ENCODE measurements around the gene YPEL1.

The YPEL1 gene

DNA sequence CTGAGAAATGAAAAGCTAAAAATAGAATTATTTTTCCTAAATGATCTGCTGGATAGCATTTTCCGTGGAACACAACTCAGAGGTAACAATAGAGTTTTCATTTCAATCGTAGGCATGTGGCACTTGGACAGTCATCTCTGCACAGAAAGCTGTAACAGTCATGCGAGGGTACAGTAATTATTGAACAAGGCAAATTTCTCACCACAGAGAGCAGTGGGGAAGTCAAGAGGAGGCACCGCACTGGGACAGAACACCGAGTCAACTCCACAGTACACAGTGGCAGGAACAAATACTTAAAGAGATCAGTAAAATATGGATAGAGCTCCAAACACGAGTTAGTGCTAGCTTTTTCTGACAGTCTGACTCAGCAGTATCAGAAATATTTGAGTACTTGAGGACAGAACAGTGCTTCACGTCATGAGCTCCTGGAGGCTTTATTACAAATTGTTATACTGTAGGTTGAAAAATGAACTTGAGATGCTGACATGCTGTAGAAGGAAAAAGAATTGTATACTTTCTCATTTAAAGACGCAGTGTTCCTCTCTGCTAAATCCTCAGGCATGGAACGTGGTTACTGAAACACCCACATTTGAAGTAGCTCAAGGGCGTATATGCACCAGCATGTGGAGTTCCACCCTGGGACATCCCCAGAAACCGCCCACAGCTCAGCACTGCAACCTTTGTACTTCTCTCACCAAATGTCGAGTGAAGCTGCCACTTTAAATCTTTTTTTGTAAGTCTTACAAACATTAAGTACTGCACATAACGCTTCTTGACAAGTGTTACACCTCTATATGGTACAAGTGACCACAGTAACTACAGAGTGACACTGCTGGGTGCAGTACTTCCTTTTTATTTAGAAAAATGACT lies 27.4 kb upstream of the YPEL1 start:
- Histone ChIP-seq H3K79me2 (ENCODE audit: insufficient read depth, low read length) (no peaks in the 10 kb centered on the region), H3K9me3 (ENCODE audit: low read length) (no peaks in the 10 kb centered on the region), H3F3A (ENCODE audit: insufficient read depth, low read length) (no peaks in the 10 kb centered on the region), H3K27me3 (ENCODE audit: insufficient read depth, low read length) (no peaks in the 10 kb centered on the region), H3K9me2 (ENCODE audit: low read depth, low read length) (no peaks in the 10 kb centered on the region), H3K9ac (ENCODE audit: low read length) (no peak overlapping the region), H3K27ac (ENCODE audit: low read depth, low read length, poor library complexity, severe bottlenecking) (peak overlapping the region; percentile 13), H3K36me3 (ENCODE audit: insufficient read depth, low read length) (peaks cover 77% of the 10 kb centered on the region), H4K20me1 (ENCODE audit: insufficient read depth, low read length) (no peaks in the 10 kb centered on the region), H2AFZ (ENCODE audit: low read length) (no peak overlapping the region), H3K4me1 (ENCODE audit: insufficient read depth, low read length, severe bottlenecking) (peaks cover 25% of the 10 kb centered on the region), H3K4me3 (ENCODE audit: low read depth, low read length, poor library complexity, severe bottlenecking) (no peak overlapping the region), H3K4me2 (ENCODE audit: low read length) (no peak overlapping the region)
- no peak for TF ChIP-seq EZH2 (IDR thresholded peaks at IDR 0.05; ENCODE audit: borderline replicate concordance, low read length)
- TF ChIP-seq, protein P1, sequence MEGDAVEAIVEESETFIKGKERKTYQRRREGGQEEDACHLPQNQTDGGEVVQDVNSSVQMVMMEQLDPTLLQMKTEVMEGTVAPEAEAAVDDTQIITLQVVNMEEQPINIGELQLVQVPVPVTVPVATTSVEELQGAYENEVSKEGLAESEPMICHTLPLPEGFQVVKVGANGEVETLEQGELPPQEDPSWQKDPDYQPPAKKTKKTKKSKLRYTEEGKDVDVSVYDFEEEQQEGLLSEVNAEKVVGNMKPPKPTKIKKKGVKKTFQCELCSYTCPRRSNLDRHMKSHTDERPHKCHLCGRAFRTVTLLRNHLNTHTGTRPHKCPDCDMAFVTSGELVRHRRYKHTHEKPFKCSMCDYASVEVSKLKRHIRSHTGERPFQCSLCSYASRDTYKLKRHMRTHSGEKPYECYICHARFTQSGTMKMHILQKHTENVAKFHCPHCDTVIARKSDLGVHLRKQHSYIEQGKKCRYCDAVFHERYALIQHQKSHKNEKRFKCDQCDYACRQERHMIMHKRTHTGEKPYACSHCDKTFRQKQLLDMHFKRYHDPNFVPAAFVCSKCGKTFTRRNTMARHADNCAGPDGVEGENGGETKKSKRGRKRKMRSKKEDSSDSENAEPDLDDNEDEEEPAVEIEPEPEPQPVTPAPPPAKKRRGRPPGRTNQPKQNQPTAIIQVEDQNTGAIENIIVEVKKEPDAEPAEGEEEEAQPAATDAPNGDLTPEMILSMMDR (IDR thresholded peaks at IDR 0.05; ENCODE audit: low read length), result no peak

DNA sequence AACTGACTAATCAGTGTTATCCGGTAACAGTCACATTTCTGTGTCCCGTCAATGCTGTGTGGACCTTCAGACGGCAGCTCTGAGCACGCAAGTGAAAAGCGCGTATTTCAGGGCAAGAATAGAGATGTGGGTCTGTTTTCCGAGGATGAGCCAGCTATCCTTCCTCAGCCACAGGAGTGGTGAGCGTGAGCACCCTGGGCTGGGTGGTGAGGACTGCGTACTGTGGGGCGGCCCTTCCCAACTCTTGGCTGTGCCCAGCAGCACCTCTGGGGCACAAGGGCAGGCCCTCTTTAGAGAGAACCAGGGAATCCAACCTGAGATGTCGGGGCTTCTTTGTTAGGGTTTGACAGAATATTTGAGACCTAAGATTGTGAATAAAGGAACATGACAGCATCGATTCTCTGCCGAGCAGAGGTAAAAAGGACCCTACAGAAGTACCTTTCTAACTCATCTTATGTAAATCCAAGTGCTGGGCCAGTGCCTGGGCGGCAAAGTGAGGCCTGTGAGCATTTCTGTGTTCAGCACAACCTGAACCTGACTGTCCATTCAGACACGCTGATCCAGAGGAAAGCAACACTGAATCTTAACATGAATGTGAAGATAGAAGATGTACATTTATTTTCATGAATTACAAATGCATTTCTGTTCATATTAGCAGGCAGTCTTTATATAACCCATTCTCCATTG lies 26.5 kb upstream of the YPEL1 start:
- H3K4me1 ChIP-seq (ENCODE audit: insufficient read depth, low read length, severe bottlenecking), result peaks cover 25% of the 10 kb centered on the region
- no peak overlapping the region for H2AFZ ChIP-seq (ENCODE audit: low read length)
- H3K9me2 ChIP-seq (ENCODE audit: low read depth, low read length), result no peaks in the 10 kb centered on the region
- H3K27me3 ChIP-seq (ENCODE audit: insufficient read depth, low read length), result no peaks in the 10 kb centered on the region
- no peaks in the 10 kb centered on the region for H3K9me3 ChIP-seq (ENCODE audit: low read length)
- no peak overlapping the region for H3K4me2 ChIP-seq (ENCODE audit: low read length)
- no peaks in the 10 kb centered on the region for H4K20me1 ChIP-seq (ENCODE audit: insufficient read depth, low read length)
- H3F3A ChIP-seq (ENCODE audit: insufficient read depth, low read length), result no peaks in the 10 kb centered on the region
- no peak overlapping the region for H3K27ac ChIP-seq (ENCODE audit: low read depth, low read length, poor library complexity, severe bottlenecking)
- no peaks in the 10 kb centered on the region for H3K79me2 ChIP-seq (ENCODE audit: insufficient read depth, low read length)
- H3K9ac ChIP-seq (ENCODE audit: low read length), result no peak overlapping the region
- peaks cover 71% of the 10 kb centered on the region for H3K36me3 ChIP-seq (ENCODE audit: insufficient read depth, low read length)
- TF ChIP-seq, protein P1 (IDR thresholded peaks at IDR 0.05; ENCODE audit: low read length), result no peak
- TF ChIP-seq EZH2 (IDR thresholded peaks at IDR 0.05; ENCODE audit: borderline replicate concordance, low read length), result no peak
- no peak overlapping the region for H3K4me3 ChIP-seq (ENCODE audit: low read depth, low read length, poor library complexity, severe bottlenecking)

DNA sequence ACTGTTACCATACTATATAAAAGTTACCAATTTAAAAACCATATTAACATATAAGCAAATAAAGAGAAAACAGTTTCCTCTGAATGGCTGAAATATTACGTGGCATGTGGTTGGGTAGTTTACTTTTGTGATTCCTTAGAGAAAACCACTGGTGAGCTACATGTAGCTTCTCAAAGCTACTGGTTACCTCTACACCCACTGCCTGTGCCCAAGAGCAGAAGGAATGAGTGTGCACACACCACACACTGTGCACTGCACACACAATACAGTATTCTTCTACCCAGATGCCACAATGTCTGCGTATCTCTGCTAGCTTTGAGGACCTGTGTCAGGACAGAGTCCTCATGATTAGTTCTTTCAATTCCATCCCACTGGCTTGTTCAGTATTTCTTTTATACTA lies 25.5 kb upstream of the YPEL1 start:
- H3K9me2 ChIP-seq (ENCODE audit: low read depth, low read length), result no peaks in the 10 kb centered on the region
- no peaks in the 10 kb centered on the region for H4K20me1 ChIP-seq (ENCODE audit: insufficient read depth, low read length)
- H3F3A ChIP-seq (ENCODE audit: insufficient read depth, low read length), result no peaks in the 10 kb centered on the region
- no peak overlapping the region for H3K9ac ChIP-seq (ENCODE audit: low read length)
- H2AFZ ChIP-seq (ENCODE audit: low read length), result no peak overlapping the region
- TF ChIP-seq EZH2 (IDR thresholded peaks at IDR 0.05; ENCODE audit: borderline replicate concordance, low read length), result no peak
- TF ChIP-seq, protein P1 (IDR thresholded peaks at IDR 0.05; ENCODE audit: low read length), result no peak
- H3K4me1 ChIP-seq (ENCODE audit: insufficient read depth, low read length, severe bottlenecking), result peaks cover 24% of the 10 kb centered on the region
- H3K9me3 ChIP-seq (ENCODE audit: low read length), result no peaks in the 10 kb centered on the region
- no peaks in the 10 kb centered on the region for H3K79me2 ChIP-seq (ENCODE audit: insufficient read depth, low read length)
- H3K4me3 ChIP-seq (ENCODE audit: low read depth, low read length, poor library complexity, severe bottlenecking), result no peak overlapping the region
- no peak overlapping the region for H3K4me2 ChIP-seq (ENCODE audit: low read length)
- peaks cover 65% of the 10 kb centered on the region for H3K36me3 ChIP-seq (ENCODE audit: insufficient read depth, low read length)
- H3K27ac ChIP-seq (ENCODE audit: low read depth, low read length, poor library complexity, severe bottlenecking), result peak overlapping the region; percentile 47
- H3K27me3 ChIP-seq (ENCODE audit: insufficient read depth, low read length), result no peaks in the 10 kb centered on the region

Data from OCI-LY1 (cell line).